ENCODE results near the gene ALDH16A1. TPM values are rescaled to one million over a fixed set of nuclear protein-coding genes. Genes with fewer than 3 reads are reported as not detected.

The ALDH16A1 gene
- total and polyA plus RNA-seq, 10 of the 15 experiments (the other 5 are each of a cell fraction or from before 2014, with no cell fraction given), result 1.7 to 49.3 (median 18.1) TPM

DNA sequence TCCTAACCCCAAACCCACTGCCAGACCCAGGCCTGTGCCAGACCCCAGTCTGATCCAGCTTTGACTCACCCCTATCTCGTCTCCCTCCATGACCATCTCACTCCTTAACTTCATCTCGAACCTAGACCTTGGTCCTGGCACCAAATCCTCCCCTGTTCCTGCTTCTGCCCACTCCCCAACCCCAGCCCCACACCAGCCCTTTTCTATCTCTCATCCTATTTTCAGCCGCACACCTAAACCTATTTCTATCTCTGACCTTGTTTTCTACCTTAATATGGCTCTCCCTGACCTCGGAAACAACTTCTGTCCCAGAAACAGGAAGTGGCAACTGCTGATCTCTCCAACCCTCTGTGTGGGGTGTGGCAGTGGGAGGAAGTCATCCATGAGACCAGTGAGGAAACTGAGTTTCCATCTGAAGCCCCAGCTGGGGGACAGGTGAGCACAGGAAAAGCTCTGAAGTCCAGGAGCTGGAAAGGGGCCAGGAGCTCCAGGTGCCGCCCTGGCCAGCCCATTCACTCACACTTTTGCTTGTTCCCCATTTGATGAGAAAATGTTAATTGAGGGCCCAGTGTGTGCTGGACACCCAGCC is 43.5 kb upstream of the ALDH16A1 start (continued):
- TF ChIP-seq CBX5 (IDR thresholded peaks at IDR 0.05; ENCODE audit: low read depth), result no peak
- TF ChIP-seq HCFC1 (IDR thresholded peaks at IDR 0.05; ENCODE audit: low read length), result no peak
- TF ChIP-seq IKZF2 (IDR thresholded peaks at IDR 0.05), result peak; percentile 59 to 70; a peak in 3 of 4 replicates
- TF ChIP-seq, protein P1, sequence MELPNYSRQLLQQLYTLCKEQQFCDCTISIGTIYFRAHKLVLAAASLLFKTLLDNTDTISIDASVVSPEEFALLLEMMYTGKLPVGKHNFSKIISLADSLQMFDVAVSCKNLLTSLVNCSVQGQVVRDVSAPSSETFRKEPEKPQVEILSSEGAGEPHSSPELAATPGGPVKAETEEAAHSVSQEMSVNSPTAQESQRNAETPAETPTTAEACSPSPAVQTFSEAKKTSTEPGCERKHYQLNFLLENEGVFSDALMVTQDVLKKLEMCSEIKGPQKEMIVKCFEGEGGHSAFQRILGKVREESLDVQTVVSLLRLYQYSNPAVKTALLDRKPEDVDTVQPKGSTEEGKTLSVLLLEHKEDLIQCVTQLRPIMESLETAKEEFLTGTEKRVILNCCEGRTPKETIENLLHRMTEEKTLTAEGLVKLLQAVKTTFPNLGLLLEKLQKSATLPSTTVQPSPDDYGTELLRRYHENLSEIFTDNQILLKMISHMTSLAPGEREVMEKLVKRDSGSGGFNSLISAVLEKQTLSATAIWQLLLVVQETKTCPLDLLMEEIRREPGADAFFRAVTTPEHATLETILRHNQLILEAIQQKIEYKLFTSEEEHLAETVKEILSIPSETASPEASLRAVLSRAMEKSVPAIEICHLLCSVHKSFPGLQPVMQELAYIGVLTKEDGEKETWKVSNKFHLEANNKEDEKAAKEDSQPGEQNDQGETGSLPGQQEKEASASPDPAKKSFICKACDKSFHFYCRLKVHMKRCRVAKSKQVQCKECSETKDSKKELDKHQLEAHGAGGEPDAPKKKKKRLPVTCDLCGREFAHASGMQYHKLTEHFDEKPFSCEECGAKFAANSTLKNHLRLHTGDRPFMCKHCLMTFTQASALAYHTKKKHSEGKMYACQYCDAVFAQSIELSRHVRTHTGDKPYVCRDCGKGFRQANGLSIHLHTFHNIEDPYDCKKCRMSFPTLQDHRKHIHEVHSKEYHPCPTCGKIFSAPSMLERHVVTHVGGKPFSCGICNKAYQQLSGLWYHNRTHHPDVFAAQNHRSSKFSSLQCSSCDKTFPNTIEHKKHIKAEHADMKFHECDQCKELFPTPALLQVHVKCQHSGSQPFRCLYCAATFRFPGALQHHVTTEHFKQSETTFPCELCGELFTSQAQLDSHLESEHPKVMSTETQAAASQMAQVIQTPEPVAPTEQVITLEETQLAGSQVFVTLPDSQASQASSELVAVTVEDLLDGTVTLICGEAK (IDR thresholded peaks at IDR 0.05; ENCODE audit: borderline replicate concordance), result peak; percentile 28; the same call in 1 of the 2 replicates
- TF ChIP-seq CBX3 (IDR thresholded peaks at IDR 0.05; ENCODE audit: borderline replicate concordance, low read depth), result no peak
- peak; percentile 50; the same call in 1 of the 2 replicates for TF ChIP-seq HDGF (IDR thresholded peaks at IDR 0.05)
- TF ChIP-seq, protein P2, sequence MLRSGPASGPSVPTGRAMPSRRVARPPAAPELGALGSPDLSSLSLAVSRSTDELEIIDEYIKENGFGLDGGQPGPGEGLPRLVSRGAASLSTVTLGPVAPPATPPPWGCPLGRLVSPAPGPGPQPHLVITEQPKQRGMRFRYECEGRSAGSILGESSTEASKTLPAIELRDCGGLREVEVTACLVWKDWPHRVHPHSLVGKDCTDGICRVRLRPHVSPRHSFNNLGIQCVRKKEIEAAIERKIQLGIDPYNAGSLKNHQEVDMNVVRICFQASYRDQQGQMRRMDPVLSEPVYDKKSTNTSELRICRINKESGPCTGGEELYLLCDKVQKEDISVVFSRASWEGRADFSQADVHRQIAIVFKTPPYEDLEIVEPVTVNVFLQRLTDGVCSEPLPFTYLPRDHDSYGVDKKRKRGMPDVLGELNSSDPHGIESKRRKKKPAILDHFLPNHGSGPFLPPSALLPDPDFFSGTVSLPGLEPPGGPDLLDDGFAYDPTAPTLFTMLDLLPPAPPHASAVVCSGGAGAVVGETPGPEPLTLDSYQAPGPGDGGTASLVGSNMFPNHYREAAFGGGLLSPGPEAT (IDR thresholded peaks at IDR 0.05; ENCODE audit: low read depth), result peak; percentile 46; the same call in 1 of the 2 replicates
- TF ChIP-seq RAD21 (IDR thresholded peaks at IDR 0.05; ENCODE audit: insufficient read depth, low read depth, low read length), result no peak
- TF ChIP-seq TBL1XR1 (IDR thresholded peaks at IDR 0.05; ENCODE audit: low read depth, low read length), result 0 out of 2 replicates have a peak, but pooled peaks have one; percentile 44
- peak; percentile 65 for TF ChIP-seq EED (IDR thresholded peaks at IDR 0.05; ENCODE audit: low read depth)
- TF ChIP-seq NFYA (IDR thresholded peaks at IDR 0.05; ENCODE audit: borderline replicate concordance, low read depth, low read length), result no peak
- TF ChIP-seq KLF5 (IDR thresholded peaks at IDR 0.05; ENCODE audit: partially characterized antibody), result no peak
- TF ChIP-seq, protein P3, sequence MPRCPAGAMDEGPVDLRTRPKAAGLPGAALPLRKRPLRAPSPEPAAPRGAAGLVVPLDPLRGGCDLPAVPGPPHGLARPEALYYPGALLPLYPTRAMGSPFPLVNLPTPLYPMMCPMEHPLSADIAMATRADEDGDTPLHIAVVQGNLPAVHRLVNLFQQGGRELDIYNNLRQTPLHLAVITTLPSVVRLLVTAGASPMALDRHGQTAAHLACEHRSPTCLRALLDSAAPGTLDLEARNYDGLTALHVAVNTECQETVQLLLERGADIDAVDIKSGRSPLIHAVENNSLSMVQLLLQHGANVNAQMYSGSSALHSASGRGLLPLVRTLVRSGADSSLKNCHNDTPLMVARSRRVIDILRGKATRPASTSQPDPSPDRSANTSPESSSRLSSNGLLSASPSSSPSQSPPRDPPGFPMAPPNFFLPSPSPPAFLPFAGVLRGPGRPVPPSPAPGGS (IDR thresholded peaks at IDR 0.05; ENCODE audit: borderline replicate concordance, insufficient read depth, low read depth, low read length, poor library complexity, severe bottlenecking), result no peak
- TF ChIP-seq NR2C1 (IDR thresholded peaks at IDR 0.05), result peak; percentile 46; the same call in 1 of the 2 replicates
- 0 out of 2 replicates have a peak, but pooled peaks have one; percentile 21 for TF ChIP-seq DPF2 (IDR thresholded peaks at IDR 0.05)
- TF ChIP-seq NR2F1 (conservative IDR thresholded peaks at IDR 0.05), result 0 out of 2 replicates have a peak, but pooled peaks have one; percentile 34
- no peak for TF ChIP-seq CHD1 (IDR thresholded peaks at IDR 0.05; ENCODE audit: low read depth, low read length)
- TF ChIP-seq, protein P4, sequence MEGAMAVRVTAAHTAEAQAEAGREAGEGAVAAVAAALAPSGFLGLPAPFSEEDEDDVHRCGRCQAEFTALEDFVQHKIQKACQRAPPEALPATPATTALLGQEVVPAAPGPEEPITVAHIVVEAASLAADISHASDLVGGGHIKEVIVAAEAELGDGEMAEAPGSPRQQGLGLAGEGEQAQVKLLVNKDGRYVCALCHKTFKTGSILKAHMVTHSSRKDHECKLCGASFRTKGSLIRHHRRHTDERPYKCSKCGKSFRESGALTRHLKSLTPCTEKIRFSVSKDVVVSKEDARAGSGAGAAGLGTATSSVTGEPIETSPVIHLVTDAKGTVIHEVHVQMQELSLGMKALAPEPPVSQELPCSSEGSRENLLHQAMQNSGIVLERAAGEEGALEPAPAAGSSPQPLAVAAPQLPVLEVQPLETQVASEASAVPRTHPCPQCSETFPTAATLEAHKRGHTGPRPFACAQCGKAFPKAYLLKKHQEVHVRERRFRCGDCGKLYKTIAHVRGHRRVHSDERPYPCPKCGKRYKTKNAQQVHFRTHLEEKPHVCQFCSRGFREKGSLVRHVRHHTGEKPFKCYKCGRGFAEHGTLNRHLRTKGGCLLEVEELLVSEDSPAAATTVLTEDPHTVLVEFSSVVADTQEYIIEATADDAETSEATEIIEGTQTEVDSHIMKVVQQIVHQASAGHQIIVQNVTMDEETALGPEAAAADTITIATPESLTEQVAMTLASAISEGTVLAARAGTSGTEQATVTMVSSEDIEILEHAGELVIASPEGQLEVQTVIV (IDR thresholded peaks at IDR 0.05; ENCODE audit: borderline replicate concordance, partially characterized antibody), result peak; percentile 11

Measured in GM12878 (cell line).